HG02885 (cell line): Measurements from ENCODE around the gene KLK1.
"Not testable (repeated sequence)": the region's sequence is repeated elsewhere in the genome, so short reads cannot be mapped to it uniquely, and the experiment has no call there.

Source experiments
- ATAC-seq: cut with Tn5 transposase; IDR thresholded peaks from one replicate; pipeline ENCODE4 v1.9.1; 2021; ENCODE audit warnings: mild to moderate bottlenecking; ENCODE audit not compliant: unreplicated experiment, poor library complexity

The KLK1 gene

DNA sequence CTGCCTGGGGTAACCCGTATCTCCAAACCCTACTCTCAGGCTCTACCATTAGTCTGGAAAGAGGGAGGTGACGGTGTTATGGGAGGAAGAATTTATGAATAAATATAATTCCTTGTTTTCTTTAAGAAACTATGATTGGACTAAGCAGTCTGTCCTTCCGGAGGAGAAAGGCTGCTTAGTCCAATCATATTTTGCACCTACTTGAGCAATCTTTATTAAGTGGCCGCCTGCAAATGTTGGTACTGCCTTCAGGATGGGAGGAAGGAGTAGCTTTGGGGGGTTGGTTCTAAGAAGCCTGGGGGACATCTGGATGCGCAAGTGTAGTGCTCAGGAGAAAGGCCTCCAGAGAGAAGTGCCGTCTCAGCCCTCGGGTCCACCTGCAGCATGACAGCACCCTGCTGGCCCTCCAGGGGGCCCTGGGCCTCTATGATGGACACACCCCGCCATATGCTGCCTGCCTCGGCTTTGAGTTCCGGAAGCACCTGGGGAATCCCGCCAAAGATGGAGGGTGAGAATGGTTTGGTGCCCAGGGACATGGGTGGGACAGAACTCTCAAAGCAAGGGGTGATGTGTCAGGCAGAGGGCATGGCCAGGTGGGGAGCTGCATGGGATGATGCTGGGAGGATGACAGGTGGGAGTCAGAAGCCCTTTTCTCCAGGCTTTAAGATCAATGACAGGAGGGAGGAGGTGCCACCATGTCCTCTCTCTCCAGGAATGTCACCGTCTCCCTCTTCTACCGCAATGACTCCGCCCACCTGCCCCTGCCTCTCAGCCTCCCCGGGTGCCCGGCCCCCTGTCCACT lies 29.3 kb downstream of the KLK1 start:
- no peak for ATAC-seq

- ATAC-seq: no peak
These were observed 30.0 kb downstream of the KLK1 start for GRCh38 chr19:50793558-50794065.

DNA sequence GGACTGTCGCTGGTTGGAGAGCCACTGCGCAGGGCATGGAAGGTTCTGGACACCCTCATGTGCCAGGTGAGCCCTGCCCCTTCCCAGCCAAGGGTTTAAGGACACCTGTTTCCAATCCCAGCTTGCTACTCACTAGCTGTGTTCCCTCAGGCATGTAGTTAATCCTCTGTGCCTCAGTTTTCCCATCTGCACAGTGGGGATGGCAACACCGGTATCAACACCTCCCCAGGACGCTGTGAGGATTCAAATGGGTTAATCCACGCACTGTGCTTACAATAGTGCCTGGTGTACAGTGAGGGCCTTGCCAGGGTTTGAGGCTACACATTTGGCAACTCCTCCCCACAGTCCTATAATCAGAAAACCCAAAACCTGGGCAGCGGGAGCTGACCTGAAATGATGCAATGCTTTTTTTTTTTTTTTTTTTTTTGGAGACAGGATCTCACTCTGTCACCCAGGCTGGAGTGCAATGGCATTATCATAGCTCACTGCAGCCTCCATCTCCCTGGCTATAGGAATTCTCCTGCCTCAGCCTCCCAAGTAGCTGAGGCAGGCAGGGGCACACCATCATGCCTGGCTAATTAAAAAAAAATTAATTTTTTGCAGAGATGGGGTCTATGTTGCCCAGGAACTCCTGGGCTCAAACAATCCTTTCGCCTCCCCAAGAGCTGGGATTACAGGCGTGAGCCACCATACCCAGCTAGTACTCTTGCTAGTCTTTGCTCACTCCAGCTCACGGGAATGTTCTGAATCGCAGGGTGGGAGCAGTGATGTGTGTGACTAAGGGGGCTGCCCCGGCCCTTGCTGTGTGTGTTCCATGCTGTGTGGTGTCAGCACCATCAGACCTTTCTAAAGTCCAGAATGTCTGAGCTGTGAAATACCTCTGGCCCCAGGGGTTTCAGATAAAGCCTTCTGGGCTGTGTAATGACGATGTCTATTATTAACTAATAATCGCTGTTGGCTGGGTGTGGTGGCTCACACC lies 31.0 kb downstream of the KLK1 start:
- ATAC-seq: no peak

GRCh38 chr19:50791594-50792271 lies 31.9 kb downstream of the KLK1 start:
- ATAC-seq: no peak

DNA sequence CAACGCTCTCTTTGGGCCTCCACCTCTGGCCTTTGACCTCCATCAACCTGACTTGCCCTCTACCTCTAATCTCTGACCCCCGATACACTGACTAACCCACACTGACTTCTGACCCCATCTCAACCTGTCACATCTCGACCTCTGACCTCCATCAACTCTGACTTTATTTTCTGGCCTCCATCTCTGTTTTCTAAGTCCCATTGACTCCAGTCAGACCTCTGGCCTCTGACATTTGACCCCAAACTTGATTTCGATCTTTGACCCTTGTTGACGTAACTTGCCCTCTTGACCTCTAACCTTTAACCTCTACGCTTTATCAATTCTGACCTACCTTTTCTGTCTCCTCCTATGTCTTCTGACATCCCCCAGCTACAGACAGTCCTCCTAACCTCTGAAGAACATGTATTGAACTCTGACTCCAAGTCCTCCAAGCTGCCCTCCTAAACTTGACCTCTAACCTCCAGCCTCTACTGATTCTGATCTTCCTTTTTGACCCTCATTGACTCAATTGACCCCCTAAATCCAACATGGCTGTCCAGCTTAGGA lies 32.6 kb downstream of the KLK1 start:
- no peak for ATAC-seq

GRCh38 chr19:50790396-50790795 lies 33.2 kb downstream of the KLK1 start, which contains the start of gene ACP4:
Gene ACP4 (plus strand): TSS chr19:50790415. CDS start chr19:50790415, 0 bp downstream.
- no peak for ATAC-seq

- ATAC-seq: no peak
These were observed 38.3 kb downstream of the KLK1 start for GRCh38 chr19:50785329-50785728.

DNA sequence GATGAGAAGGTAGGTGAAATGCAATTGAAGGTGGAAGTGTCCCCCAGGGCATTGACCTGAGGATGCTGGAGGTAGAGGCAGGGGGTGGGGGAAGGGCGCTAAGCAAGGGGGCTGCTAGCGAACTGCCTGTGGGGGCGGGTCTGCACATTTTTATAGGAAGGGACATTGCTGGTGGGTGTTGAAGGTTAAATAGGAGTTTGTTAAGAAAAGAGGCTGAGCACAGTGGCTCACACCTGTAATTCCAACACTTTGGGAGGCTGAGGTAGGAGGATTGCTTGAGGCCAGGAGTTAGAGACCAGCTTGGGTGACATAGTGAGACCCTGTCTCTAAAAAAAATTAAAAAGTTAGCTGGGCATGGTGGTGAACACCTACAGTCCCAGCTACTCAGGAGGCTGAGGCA lies 38.9 kb downstream of the KLK1 start:
- ATAC-seq: no peak

DNA sequence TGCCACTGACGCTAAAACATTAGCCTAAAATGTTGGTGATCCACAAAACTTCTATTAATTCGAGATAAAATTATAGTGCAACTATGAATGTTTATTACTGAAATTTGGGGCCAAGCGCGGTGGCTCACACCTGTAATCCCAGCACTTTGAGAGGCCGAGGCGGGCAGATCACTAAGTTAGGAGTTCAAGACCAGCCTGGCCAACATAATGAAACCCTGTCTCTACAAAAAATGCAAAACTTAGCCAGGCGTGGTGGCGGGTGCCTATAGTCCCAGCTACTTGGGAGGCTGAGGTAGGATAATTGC lies 39.8 kb downstream of the KLK1 start:
- ATAC-seq: not testable (repeated sequence)

GRCh38 chr19:50780753-50781435 lies 42.7 kb downstream of the KLK1 start:
- no peak for ATAC-seq

- ATAC-seq: no peak
These were observed 43.8 kb downstream of the KLK1 start for GRCh38 chr19:50779504-50780457.

DNA sequence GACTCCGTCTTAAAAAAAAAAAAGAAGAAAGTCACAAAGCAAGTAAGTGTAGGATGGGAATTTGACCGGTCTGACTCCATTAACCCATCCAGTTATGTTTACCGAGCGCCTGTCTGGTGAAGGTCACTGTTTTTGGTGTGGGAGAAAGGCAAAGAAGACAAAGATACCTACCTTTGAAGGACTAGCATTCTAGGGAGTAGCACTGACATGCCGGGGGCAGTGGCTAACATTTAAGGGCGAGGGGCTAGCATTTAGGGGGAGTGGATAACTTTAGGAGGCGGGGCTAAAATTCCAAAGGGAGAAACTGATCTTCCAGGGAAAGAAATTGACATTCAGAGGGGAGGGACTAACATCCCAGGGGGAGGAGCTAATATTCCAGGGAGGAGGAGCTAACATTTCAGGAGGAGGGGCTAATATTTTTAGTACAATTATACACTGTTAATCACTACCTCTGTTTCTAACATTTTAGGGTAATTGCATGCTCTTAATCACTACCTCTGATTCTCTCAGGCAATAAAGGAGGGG lies 44.6 kb downstream of the KLK1 start:
- no peak for ATAC-seq

DNA sequence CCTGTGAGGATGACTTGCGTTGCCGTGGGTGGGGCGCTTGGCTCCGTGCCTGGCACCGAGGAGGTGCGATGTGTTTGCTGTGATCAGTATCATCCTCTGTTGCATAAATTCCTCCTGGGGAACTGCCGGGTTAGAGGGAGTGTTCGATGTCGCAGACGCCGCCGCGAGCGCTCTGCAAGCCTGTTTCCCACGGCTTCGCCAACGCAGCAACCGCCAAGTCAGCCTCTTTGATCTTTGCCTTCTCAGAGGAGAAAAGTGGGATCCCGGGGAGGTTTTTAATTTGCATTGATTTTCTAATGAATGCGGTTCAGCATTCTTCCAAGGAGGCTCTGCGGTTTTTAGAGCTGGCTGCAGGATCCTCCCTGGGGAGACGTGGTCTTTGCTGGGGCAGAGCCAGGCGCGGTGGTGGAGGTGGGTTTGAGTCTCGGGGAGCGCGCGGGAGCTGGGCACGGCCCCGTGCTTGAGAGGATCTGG lies 45.7 kb downstream of the KLK1 start:
- no peak for ATAC-seq

GRCh38 chr19:50777261-50777660 lies 46.3 kb downstream of the KLK1 start:
- ATAC-seq: no peak

DNA sequence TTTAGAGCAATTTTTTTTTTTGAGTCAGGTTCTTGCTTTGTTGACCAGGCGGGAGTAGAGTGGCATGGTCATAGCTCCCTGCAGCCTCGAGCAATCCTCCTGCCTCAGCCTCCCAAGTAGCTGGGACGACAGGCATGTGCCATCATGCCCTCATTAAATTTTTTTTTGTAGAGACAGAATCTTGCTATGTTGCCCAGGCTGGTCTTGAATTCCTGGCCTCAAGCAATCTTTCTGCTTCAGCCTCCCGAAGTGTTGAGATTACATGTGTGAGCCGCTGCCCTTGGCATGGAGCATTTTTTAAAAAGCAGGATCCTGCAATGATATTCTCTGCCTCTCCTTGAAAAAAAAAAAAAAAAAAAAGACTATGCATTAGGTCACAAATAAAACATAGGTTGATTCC lies 47.5 kb downstream of the KLK1 start:
- ATAC-seq: no peak

GRCh38 chr19:50773454-50773853 lies 50.1 kb downstream of the KLK1 start:
- ATAC-seq: not testable (repeated sequence)

- not testable (repeated sequence) for ATAC-seq
These were observed 50.7 kb downstream of the KLK1 start for GRCh38 chr19:50772912-50773311.

DNA sequence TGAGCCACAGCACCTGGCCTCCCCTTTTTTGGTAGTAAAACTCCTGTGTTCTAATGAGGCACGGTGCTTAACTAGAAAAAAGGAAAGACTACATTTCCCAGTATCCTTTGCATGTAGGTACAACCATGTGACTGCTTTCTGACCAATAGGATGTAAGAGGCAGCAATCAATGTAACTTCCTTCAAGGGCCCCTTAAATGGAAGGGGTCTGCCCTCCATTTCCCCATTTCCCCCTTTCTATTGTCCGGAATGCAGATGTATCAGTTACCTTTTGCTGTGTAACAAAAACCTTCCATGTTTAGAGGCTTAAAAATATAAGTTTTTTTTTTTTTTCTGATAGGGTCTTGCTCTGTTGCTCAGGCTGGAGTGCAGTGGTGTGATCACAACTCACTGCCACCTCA lies 51.1 kb downstream of the KLK1 start:
- no peak for ATAC-seq
